GM12873 (cell line): ENCODE results near the gene AVPI1.

Experiments used
- CTCF ChIP-seq: IDR thresholded peaks from 2 replicates; pipeline ENCODE4 v1.5.1; 2012; ENCODE audit warnings: low read depth, mild to moderate bottlenecking, moderate library complexity, low read length, control low read depth; ENCODE audit not compliant: insufficient read depth; ENCODE audit errors: missing control alignments

Gene AVPI1

GRCh38 chr10:97701438-97702069, 14.5 kb upstream of the AVPI1 start:
- peak; percentile 93 for TF ChIP-seq CTCF

GRCh38 chr10:97690133-97690532, 3.1 kb upstream of the AVPI1 start:
- no peak for TF ChIP-seq CTCF

- no peak for TF ChIP-seq CTCF
Measured at GRCh38 chr10:97689559-97690020, 2.5 kb upstream of the AVPI1 start.

- no peak for TF ChIP-seq CTCF
Measured at GRCh38 chr10:97687785-97688781, 1.0 kb upstream of the AVPI1 start.

GRCh38 chr10:97686301-97686961, 610 bp downstream of the AVPI1 start:
- TF ChIP-seq CTCF = peak; percentile 30

- TF ChIP-seq CTCF = peak; percentile 39
Measured at GRCh38 chr10:97685395-97685958, 1.6 kb downstream of the AVPI1 start.
